Parathyroid adenoma (tissue), 2 donors: ENCODE measurements around the gene KCNK2.

Experiments used
- H2AFZ ChIP-seq: fragments of 300-600 bp; sonication (generic); one replicate; pipeline ENCODE4 v1.7.0; 2017; ENCODE audit warnings: antibody characterized with exemption, mild to moderate bottlenecking
- H3K27ac ChIP-seq: fragments of 300-600 bp; sonication (generic); one replicate; pipeline ENCODE4 v1.7.0; 2017
- H3K27me3 ChIP-seq: fragments of 300-600 bp; sonication (generic); one replicate; pipeline ENCODE4 v1.7.0; 2017; ENCODE audit warnings: low read length; ENCODE audit not compliant: control insufficient read depth, insufficient read depth
- H3K36me3 ChIP-seq: fragments of 300-600 bp; sonication (generic); one replicate; pipeline ENCODE4 v1.7.0; 2017; ENCODE audit warnings: low read length; ENCODE audit not compliant: control insufficient read depth, insufficient read depth
- H3K4me1 ChIP-seq: fragments of 300-600 bp; sonication (generic); one replicate; pipeline ENCODE4 v1.7.0; 2017; ENCODE audit warnings: control low read depth
- H3K4me2 ChIP-seq: fragments of 300-600 bp; sonication (generic); one replicate; pipeline ENCODE4 v1.7.0; 2017; ENCODE audit warnings: low read length
- H3K4me3 ChIP-seq: fragments of 300-600 bp; sonication (generic); one replicate; pipeline ENCODE4 v1.7.0; 2017; ENCODE audit warnings: low read depth, low read length
- H3K79me2 ChIP-seq: fragments of 300-600 bp; sonication (generic); one replicate; pipeline ENCODE4 v1.7.0; 2017; ENCODE audit warnings: control low read depth
- H3K9ac ChIP-seq: fragments of 300-600 bp; sonication (generic); one replicate; pipeline ENCODE4 v1.7.0; 2017; ENCODE audit warnings: mild to moderate bottlenecking
- H3K9me3 ChIP-seq: fragments of 300-600 bp; sonication (generic); one replicate; pipeline ENCODE4 v1.7.0; 2017; ENCODE audit warnings: low read length; ENCODE audit not compliant: control insufficient read depth
- TF ChIP-seq, protein P1 (sequence below): fragments of 300-600 bp; sonication (generic); IDR thresholded peaks from one replicate; pipeline ENCODE4 v1.7.0; 2017; ENCODE audit warnings: antibody characterized with exemption, mild to moderate bottlenecking
- donor health status: primary hyperparathyroidism.

Gene KCNK2

DNA sequence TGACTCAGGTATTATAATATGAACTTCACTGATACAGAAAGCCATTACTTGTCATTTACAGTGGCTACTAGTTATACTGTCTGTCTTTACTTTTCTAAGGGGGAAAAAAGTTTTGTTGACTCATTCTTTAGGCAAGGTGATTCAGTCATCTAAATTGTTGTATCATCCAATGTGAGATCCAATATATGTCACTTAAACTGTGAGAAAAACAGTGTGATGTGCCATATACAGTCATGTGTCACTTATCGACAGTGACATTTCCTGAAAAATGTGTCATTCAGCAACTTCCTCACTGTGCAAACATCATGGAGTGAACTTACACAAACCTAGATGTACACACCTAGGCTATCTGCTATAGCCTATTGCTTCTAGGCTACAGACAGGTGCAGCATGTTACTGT, 57.6 kb downstream of the KCNK2 start:
- Histone ChIP-seq H3K9me3 (no peaks in the 10 kb centered on the region), H3K27ac (no peak overlapping the region), H3K4me1 (no peaks in the 10 kb centered on the region), H2AFZ (no peak overlapping the region), H3K79me2 (no peaks in the 10 kb centered on the region), H3K4me2 (no peak overlapping the region), H3K4me3 (no peak overlapping the region), H3K36me3 (no peaks in the 10 kb centered on the region), H3K9ac (no peak overlapping the region), H3K27me3 (no peaks in the 10 kb centered on the region)
- TF ChIP-seq, protein P1, sequence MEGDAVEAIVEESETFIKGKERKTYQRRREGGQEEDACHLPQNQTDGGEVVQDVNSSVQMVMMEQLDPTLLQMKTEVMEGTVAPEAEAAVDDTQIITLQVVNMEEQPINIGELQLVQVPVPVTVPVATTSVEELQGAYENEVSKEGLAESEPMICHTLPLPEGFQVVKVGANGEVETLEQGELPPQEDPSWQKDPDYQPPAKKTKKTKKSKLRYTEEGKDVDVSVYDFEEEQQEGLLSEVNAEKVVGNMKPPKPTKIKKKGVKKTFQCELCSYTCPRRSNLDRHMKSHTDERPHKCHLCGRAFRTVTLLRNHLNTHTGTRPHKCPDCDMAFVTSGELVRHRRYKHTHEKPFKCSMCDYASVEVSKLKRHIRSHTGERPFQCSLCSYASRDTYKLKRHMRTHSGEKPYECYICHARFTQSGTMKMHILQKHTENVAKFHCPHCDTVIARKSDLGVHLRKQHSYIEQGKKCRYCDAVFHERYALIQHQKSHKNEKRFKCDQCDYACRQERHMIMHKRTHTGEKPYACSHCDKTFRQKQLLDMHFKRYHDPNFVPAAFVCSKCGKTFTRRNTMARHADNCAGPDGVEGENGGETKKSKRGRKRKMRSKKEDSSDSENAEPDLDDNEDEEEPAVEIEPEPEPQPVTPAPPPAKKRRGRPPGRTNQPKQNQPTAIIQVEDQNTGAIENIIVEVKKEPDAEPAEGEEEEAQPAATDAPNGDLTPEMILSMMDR = no peak

DNA sequence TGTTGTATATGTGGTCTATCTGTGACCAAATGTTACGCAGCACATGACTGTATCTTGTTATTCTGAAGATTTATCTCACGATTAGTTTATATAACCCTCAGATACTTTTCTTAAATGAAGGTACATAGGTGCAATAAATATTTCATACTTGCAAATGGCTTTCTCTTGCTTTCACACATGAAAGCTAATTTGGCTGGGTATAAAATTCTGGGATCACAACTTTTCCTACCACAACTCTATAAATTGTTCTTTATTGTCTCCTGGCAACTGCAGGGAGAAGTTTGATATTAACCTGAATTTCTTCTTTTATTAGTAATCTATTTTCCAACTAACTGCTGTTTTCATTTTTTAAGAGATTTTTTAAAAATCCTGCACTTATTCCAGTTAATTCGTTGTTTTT, 58.9 kb downstream of the KCNK2 start:
- no peaks in the 10 kb centered on the region for H3K36me3 ChIP-seq
- no peak overlapping the region for H3K4me2 ChIP-seq
- H3K4me1 ChIP-seq = no peaks in the 10 kb centered on the region
- H3K9ac ChIP-seq = no peak overlapping the region
- no peaks in the 10 kb centered on the region for H3K9me3 ChIP-seq
- TF ChIP-seq, protein P1 = no peak
- H3K4me3 ChIP-seq = no peak overlapping the region
- H3K27ac ChIP-seq = no peak overlapping the region
- H3K27me3 ChIP-seq = no peaks in the 10 kb centered on the region
- H2AFZ ChIP-seq = no peak overlapping the region
- H3K79me2 ChIP-seq = no peaks in the 10 kb centered on the region

DNA sequence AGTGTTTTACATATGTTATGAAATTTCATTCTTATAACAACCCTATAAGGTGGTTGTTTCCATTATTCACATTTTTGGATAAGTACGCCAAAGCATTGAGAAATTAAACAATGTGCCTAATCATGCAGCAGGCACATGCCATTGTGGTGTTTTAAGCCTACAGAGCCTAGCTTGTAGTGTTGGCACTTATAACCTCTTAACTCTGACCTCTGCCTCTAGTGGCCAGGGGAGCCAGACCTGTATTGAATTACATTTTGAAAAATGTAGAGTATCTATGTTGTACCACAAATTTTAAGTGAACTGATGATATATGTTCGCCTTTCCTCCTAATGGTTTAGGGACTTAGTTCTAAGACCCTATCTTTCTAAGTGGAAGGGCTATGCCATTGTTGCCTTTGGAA, 61.0 kb downstream of the KCNK2 start:
- H3K36me3 ChIP-seq = no peaks in the 10 kb centered on the region
- TF ChIP-seq, protein P1 = no peak
- no peak overlapping the region for H3K27ac ChIP-seq
- no peaks in the 10 kb centered on the region for H3K79me2 ChIP-seq
- H2AFZ ChIP-seq = no peak overlapping the region
- no peak overlapping the region for H3K4me3 ChIP-seq
- H3K9ac ChIP-seq = no peak overlapping the region
- H3K9me3 ChIP-seq = no peaks in the 10 kb centered on the region
- H3K27me3 ChIP-seq = no peaks in the 10 kb centered on the region
- no peaks in the 10 kb centered on the region for H3K4me1 ChIP-seq
- H3K4me2 ChIP-seq = no peak overlapping the region

DNA sequence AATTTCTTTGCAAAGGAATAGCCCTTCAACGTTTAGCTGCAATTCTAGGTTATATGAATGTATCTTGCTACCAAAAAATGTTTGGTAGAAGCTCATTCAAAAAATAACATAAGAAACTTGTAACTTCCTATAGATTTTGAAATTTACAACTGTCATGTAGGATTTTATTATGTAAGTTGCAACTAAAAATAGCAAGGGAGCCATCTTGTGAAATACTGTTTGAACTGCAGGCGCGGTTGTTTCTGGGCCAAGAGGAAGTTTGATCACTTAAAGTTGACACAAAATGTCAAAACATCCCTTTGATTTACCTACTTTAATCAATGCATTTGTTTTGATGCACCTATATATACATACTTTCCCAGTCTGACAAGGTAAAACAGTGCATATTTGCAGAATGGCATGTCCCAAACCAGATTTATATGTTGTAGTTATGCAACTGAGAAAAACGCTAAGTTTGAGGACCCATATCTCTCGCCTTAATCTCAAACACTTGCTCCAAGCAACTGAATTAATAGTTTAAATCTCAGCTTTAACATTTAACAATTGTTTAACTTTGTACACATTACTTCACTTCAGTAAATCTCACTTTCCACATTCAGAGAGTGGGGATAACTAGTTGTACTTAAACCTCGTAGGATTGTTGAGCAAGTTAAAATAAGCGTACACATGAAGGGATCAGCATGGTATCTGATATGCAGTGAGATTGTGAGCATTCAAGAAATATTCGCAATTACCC, 63.9 kb downstream of the KCNK2 start:
- Histone ChIP-seq H3K4me1 (no peaks in the 10 kb centered on the region), H3K79me2 (no peaks in the 10 kb centered on the region), H3K27me3 (no peaks in the 10 kb centered on the region), H3K27ac (no peak overlapping the region), H3K9ac (no peak overlapping the region), H2AFZ (no peak overlapping the region), H3K4me3 (no peak overlapping the region), H3K4me2 (no peak overlapping the region), H3K36me3 (no peaks in the 10 kb centered on the region), H3K9me3 (no peaks in the 10 kb centered on the region)
- TF ChIP-seq, protein P1 = no peak

DNA sequence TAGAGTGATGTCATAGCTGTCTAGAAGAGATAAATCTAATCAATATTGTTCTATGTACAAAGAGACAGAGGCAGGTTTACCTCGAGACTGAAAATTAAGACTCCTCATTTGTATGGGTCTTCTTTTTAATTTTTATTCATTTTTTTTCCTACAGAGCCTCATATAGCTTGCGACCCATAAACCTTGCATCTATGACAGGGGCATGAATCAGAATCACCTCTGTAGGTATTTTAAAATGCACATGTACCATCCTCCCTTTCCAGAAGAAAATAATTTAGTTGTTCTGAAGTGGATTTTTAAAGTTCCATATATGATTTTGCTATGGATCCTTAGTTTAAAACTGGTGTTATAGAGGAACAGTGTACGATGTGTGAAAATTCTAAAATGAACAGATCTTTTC, 64.5 kb downstream of the KCNK2 start:
- TF ChIP-seq, protein P1 = no peak

More for the DNA sequence above, 64.5 kb downstream of the KCNK2 start:
- H3K36me3 ChIP-seq = no peaks in the 10 kb centered on the region
- no peak overlapping the region for H3K9ac ChIP-seq
- no peaks in the 10 kb centered on the region for H3K79me2 ChIP-seq
- H3K27me3 ChIP-seq = no peaks in the 10 kb centered on the region
- H3K27ac ChIP-seq = no peak overlapping the region
- H3K4me1 ChIP-seq = no peaks in the 10 kb centered on the region
- H3K9me3 ChIP-seq = no peaks in the 10 kb centered on the region
- H3K4me2 ChIP-seq = no peak overlapping the region
- H3K4me3 ChIP-seq = no peak overlapping the region
- H2AFZ ChIP-seq = no peak overlapping the region
